ENCODE data around the gene PALMD.

The PALMD gene

GRCh38 chr1:99635664-99636063, 10.2 kb upstream of the PALMD start:
- no peak for DNase-seq (ENCODE audit: low read depth)

GRCh38 chr1:99636647-99637175, 9.2 kb upstream of the PALMD start:
- DNase-seq (ENCODE audit: low read depth), result no peak

GRCh38 chr1:99638853-99639252, 7.1 kb upstream of the PALMD start:
- DNase-seq (ENCODE audit: low read depth), result no peak

DNA sequence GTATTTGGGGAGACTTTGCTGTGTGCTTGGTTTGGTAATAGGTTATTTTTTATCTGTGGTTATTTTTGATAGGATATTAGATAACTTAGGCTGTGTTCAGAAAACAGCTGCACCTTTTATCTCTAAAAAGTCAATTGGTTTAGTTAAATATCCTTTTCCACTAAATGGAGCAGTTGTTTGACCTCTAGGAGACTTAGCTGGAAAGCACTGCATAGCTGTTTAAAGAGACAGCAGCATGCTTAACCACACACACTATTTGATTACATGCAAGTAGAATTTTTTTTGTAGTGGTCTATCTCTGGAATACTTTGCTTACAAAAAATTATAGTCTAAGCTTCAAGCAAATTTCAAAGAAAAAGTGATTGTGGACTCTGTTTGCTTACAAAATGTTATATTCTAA, 6.5 kb upstream of the PALMD start:
- DNase-seq (ENCODE audit: low read depth), result no peak

DNA sequence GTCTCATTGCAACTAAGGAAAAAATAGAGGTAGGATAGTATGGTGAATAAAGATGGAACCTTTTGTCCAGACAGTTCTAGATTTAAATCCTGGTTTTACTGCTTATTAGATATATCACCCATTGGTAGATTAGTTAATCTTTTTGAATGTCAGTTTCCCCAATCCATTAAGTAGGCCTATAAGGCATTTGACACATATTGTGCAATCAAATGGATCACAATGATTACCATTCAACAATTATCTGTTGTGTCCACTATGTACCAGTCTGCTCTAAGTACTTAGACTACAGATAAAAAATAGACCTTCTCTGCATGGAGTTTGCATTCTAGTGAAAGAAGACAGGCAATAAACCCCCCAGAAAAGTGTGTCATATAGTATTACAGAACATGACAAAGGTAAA, 6.0 kb upstream of the PALMD start:
- DNase-seq (ENCODE audit: low read depth), result no peak

DNA sequence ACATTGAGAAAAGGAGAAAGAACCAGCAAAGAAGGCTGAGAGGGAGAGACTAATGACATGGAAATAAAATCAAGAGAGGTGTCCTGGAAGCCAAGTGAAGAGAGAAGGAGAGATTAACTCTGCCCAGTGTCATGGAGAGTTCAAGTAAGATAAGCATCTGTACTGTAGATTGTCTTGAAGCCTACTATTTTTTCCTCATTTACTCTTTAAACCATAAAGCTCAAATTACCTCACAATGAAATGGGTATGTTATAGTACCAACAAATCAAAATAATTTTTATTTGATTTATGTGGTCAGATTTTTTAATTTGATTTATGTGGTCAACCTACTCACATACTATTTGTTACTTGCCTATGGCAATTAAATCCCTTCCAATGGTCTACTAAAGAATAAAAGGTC, 5.2 kb upstream of the PALMD start:
- no peak for DNase-seq (ENCODE audit: low read depth)

DNA sequence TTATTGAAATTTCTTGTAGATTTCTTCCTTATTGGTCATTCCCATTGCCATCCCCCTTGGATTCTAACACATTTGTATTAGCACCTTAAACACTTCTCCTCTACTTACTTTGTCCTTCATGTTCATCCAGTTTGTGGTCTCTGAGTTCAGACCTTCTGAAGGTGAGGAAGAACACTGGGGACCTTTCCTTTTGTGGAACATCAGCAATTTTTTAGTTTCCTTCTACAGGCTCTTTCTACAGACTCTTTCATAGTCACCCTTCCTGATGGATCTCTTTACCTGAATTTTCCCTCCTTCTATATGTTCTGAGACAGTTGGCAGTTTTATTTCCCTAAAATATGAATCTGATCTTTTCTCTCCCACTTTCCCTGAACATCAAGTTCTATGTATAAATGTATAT, 4.4 kb upstream of the PALMD start:
- DNase-seq (ENCODE audit: low read depth), result no peak

DNA sequence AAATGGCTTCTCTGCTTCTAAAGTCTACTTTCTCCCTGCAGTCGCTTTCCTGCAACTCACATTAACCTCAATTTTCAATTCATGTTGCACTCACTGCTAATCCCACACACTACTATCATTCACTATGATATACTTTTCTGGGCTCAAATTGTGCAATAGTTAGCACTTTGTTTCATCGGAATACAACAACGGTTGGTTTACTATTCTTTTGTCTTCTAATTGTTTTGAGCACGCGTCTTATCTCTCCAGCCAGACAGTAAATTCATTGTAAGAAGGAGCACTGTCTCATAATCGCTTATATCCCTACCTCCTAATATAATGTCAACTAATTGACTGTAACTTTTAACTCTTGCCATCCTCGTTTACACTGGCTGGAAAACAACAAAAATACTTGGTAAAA, 3.9 kb upstream of the PALMD start:
- no peak for DNase-seq (ENCODE audit: low read depth)

DNA sequence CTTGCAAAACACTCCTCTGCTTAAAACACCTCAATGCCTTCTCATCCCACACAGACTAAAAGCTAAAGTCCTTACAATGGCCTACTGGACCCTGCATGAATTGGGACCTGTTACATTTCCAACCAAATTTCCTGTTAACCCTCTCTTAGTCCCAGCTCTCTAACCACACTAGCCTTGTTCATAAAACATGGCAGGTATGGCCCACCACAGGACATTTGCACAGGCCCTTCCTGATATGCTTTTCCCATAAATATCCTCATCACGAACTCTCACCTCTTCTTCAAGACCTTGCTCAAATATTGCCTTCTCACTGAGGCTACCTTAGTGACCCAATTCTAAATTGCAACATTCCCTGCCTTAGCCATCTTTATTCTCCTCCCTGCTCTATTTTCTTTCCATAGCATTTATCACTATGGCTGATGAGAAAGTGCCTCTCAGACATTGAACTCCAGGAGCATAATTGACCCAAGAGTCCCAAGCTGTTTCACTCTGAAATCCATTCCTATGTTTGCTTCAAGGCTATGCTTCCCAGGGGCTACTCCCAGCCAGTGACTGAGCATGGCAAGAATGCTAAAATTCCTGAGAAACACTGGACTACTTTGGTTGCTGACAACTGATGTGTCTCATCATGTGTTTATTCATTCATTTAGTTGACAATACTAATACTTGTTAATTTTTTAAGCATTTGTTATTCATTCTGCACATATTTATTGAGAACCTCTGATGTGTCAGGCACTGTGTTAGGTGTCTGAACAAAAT, 2.7 kb upstream of the PALMD start:
- DNase-seq (ENCODE audit: low read depth), result no peak

DNA sequence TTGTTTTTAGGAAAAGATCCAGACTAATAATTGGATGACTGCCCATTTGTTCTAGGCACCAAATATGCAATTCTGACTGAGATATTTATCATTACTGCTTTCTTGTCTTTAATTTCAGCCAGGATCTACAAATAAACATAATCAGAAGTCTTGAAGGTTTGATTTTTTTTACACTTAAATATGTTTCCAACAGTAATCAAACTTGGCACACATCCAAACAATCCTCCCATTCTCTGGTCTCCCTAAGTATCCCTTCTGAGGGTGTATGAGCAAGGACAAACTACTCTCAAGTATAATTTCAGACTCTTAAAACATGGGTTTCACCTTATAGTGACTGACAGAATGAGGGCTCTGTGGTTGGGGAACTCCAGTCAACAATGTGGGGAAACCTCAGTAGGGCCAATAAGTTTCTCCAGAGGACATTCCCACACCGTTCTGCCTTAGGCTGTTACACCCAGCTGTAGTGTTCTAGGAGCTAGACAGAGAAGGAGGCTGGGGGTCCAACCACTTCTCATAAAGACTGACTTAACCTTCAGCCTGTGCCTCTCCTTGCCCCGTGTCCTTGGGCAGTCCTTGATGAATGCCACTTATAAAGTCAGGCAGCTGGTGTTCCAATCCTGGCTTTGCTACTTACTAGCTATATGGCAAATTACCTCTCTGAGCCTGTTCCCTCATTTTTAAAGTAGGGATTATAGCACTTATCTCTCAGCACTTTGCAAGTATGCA, 1.5 kb upstream of the PALMD start:
- DNase-seq (ENCODE audit: low read depth), result no peak

DNA sequence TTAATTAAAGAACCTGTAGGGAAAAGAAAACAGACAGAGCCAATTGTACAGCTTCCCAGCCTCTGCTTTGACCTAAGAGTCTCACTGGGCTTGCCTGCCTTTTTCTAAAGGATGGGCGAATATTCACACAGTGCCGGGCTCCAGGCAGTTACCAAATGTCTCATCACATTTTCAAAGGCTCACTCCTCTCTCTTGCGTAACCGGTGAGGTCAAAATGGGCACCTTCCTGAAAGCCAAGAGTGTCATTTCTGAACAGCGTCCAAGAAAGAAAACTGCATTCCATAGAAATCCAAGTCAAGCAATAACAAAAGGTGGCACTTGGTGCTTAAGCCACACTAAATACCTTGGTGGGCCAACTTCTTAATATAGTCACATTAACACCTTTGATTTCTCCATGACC, 710 bp upstream of the PALMD start:
- no peak for DNase-seq (ENCODE audit: low read depth)

DNA sequence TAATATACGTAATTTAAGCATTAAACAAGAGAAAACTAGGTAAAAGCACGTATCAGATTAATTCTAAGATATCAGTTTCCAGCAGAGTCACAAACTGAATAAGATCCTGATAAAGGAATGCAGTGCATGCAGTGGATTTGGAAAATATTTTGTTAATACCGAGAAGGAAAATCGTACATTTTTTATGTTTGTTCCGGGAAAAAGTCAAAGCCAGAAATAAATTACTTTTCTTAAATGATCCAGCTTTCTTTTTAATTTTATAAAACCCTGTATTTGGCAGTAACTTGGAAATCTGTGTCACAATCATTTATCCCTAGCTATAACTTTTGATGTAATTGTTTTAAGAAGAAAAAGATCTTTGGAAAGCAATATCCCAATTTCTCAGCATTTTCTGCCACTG, 955 bp downstream of the PALMD start:
- no peak for DNase-seq (ENCODE audit: low read depth)

GRCh38 chr1:99647490-99647889, 1.6 kb downstream of the PALMD start:
- no peak for DNase-seq (ENCODE audit: low read depth)

DNA sequence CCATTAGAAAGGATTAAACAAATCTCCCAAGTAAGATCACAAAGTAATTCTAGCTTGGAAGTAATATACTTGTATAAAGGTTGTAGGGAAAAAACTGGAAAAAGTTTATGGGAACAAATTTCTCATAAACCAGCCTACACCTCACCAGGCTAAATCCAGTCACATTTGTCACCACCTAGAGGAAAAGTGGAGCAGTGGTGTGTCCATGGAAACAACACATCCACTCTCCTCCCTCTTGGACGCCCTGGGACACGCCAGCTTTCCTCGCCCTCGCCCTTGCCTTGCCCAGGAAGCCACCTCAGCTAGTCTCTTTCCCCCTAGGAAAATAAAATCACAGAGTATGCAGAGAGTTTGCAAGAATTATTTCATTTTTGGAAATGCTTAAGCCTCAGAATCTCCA, 2.2 kb downstream of the PALMD start:
- DNase-seq (ENCODE audit: low read depth), result no peak

GRCh38 chr1:99650030-99650429, 4.1 kb downstream of the PALMD start:
- DNase-seq (ENCODE audit: low read depth), result no peak

- no peak for DNase-seq (ENCODE audit: low read depth)
These were observed 5.0 kb downstream of the PALMD start for GRCh38 chr1:99650773-99651437.

GRCh38 chr1:99652881-99653281, 7.0 kb downstream of the PALMD start:
- DNase-seq (ENCODE audit: low read depth), result no peak

- DNase-seq (ENCODE audit: low read depth), result no peak
These were observed 9.5 kb downstream of the PALMD start for GRCh38 chr1:99655376-99655775.

DNA sequence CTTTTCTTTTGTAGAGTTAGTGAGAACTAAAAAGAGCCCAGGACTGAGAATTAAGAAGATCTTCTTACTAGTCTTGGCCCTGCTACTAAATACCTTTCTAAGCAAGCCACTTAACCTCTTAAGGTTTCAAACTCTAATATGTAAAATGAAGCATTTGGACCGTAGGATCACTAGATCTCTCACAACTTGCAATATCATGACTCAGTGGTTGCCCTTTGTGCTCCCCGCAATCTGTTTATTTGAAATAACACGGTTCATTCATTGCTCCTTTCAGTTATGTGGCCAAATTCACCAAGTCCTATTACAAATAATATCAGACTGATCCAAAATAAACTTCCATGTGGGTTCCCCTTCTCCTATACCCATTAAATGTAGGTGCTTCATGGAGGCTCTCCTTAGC, 10.8 kb downstream of the PALMD start:
- DNase-seq (ENCODE audit: low read depth), result no peak

DNA sequence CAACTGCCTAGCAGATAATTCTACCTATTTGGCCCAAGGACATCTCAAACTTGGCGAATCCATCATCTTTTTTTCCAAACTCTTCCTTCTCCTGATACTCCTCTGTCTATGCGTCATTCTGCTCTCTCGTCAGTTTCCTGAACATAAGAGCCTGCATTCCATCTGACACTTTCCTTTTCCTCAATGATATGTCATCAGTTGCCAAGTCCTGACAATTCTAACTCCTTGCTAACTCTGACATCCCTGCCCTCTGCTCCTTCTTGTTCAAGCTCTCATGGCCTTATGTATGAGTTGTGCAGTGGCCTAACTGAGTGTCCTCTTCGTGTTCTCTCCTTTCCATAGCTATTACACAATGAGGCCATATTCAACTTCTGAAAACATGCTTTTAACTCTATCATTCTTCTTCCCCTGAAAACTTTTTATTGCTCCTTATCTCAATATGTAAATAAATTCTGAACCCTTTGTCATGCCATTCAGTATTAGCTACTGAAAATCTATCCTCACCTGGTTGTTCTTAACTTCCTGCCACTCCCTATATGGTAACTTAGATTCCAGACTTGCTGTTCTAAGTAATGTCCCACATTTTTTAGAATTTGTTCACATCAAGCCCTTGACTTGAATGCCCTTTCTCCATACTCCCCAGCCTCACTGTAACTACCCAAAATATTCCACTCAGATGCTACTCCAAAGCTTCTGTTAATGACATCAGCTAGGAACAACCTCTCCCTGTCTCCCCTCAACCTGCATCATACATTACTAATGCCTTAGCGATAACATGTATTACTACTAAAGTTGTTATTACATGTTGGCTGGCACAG, 11.5 kb downstream of the PALMD start:
- DNase-seq (ENCODE audit: low read depth), result no peak

DNA sequence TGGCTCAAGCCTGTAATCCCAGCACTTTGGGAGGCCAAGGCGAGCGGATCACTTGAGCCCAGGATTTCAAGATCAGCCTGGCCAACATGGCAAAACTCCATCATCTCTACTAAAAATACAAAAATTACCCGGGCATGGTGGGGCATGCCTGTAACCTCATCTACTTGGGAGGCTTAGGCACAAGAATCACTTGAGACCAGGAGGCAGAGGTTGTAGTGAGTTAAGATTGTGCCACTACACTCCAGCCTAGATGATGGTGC, 12.0 kb downstream of the PALMD start:
- no peak for DNase-seq (ENCODE audit: low read depth)

- DNase-seq (ENCODE audit: low read depth), result no peak
These were observed 13.9 kb downstream of the PALMD start for GRCh38 chr1:99659755-99660210.

All from GM04504 (cell line).